ENCODE results near the gene ANKRD27. TPM values are rescaled to one million over a fixed set of nuclear protein-coding genes. Genes with fewer than 3 reads are reported as not detected.

Gene ANKRD27
- 10 to 100 TPM; 26.9 to 33.8 (median 30.4) TPM for total RNA-seq

DNA sequence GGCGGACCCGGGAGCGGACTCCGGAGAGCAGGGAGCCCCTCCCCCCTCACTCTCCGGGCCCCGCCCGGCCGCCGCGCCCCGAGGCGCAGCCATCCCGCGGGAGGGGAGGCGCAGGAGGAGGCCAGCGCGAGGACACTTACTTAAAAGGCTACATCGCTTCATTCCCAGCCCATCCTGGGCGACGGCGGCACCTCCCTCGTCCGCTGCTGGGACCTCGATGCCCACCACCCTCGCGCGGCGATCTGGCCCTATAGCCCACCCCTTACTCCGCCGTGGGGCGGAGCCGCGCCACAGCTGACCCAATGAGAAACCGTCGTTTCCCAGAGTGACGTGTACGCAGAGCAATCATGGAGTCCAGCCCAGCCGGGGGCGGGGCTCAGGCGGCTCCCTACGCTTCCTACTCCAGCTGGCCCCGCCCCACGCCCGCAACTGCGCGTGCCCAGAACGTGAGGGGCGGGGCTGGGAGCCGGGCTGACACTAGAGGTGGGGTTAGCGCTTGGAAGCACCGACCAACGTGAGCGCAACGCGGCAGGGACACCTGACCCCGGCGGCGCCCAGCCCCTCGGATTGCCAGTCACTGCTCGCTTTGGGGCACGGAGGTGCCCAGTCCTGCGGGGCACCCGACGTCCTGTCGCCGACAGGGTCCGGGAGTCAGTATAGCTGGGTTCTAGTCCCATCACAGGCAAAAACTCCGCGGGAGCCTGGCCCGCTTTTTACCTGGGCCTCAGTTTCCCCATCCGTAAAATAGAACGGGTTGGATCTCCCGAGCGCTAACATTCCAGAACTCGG, at the start of gene ANKRD27:
ANKRD27 (minus strand) TSS at position 250 of the 789 bp plus-strand sequence. CDS start 16,165 bp downstream, outside the sequence.
- DNase-seq (ENCODE audit: low spot score in 2 of 2): peak; percentile 97 to 98
- peaks cover 3 to 12% of the 10 kb centered on the region in 2 donors for H3K27me3 ChIP-seq
- no peaks in the 10 kb centered on the region for H3K36me3 ChIP-seq
- H3K9me3 ChIP-seq: no peaks in the 10 kb centered on the region
- peak within 1 kb of the TSS; percentile 75 to 84 for H3K27ac ChIP-seq
- intact Hi-C loops (cut with DNase I; ENCODE audit: low total_unique reads): no loop called here
- TF ChIP-seq, protein P1, sequence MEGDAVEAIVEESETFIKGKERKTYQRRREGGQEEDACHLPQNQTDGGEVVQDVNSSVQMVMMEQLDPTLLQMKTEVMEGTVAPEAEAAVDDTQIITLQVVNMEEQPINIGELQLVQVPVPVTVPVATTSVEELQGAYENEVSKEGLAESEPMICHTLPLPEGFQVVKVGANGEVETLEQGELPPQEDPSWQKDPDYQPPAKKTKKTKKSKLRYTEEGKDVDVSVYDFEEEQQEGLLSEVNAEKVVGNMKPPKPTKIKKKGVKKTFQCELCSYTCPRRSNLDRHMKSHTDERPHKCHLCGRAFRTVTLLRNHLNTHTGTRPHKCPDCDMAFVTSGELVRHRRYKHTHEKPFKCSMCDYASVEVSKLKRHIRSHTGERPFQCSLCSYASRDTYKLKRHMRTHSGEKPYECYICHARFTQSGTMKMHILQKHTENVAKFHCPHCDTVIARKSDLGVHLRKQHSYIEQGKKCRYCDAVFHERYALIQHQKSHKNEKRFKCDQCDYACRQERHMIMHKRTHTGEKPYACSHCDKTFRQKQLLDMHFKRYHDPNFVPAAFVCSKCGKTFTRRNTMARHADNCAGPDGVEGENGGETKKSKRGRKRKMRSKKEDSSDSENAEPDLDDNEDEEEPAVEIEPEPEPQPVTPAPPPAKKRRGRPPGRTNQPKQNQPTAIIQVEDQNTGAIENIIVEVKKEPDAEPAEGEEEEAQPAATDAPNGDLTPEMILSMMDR (IDR thresholded peaks at IDR 0.05): no peak
- TF ChIP-seq POLR2A (IDR thresholded peaks at IDR 0.05) (no peak), POLR2AphosphoS5 (IDR thresholded peaks at IDR 0.05) (peak in 2 of 3 donors; percentile 5 to 23)
- peak within 1 kb of the TSS; percentile 92 to 95 (median 93) for H3K4me3 ChIP-seq
- H3K4me1 ChIP-seq: peaks cover 3 to 6% of the 10 kb centered on the region in 2 donors

DNA sequence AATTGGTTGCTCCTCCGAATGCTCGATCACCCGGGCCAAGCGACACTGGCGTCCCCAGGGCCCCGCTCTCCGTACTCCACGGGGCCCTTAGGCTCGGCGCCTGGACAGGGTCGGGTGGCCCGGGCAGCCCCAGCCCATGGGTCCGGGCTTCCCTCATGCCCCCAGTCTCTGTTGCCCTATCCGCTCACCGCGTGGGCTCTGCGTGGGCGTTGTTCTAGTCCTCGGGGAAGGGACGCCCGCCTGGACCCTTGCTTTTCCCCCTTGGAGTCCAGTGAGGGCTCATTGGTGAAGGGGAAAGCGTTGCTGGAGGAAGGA, 45.9 kb upstream of the ANKRD27 start:
- no peaks in the 10 kb centered on the region for H3K27me3 ChIP-seq
- H3K9me3 ChIP-seq: peaks cover 0 to 5% of the 10 kb centered on the region in 2 donors
- DNase-seq (ENCODE audit: low spot score in 2 of 2): no peak
- intact Hi-C loops (cut with DNase I; ENCODE audit: low total_unique reads): no loop called here
- TF ChIP-seq POLR2AphosphoS5 (IDR thresholded peaks at IDR 0.05) (no peak), POLR2A (IDR thresholded peaks at IDR 0.05) (no peak)
- TF ChIP-seq, protein P1 (IDR thresholded peaks at IDR 0.05): no peak
- H3K4me1 ChIP-seq: no peaks in the 10 kb centered on the region
- H3K36me3 ChIP-seq: no peaks in the 10 kb centered on the region
- no peak overlapping the region for H3K4me3 ChIP-seq
- no peak overlapping the region for H3K27ac ChIP-seq

GRCh38 chr19:32720216-32720935, 45.4 kb upstream of the ANKRD27 start:
- no peak overlapping the region for H3K27ac ChIP-seq
- H3K9me3 ChIP-seq: peaks cover 0 to 5% of the 10 kb centered on the region in 2 donors
- H3K4me1 ChIP-seq: no peaks in the 10 kb centered on the region
- no peak for DNase-seq (ENCODE audit: low spot score in 2 of 2)
- no peaks in the 10 kb centered on the region for H3K27me3 ChIP-seq
- no peak overlapping the region for H3K4me3 ChIP-seq
- no peaks in the 10 kb centered on the region for H3K36me3 ChIP-seq
- TF ChIP-seq, protein P1 (IDR thresholded peaks at IDR 0.05): no peak
- TF ChIP-seq POLR2AphosphoS5 (IDR thresholded peaks at IDR 0.05) (no peak), POLR2A (IDR thresholded peaks at IDR 0.05) (no peak)
- intact Hi-C loops (cut with DNase I; ENCODE audit: low total_unique reads): no loop called here

DNA sequence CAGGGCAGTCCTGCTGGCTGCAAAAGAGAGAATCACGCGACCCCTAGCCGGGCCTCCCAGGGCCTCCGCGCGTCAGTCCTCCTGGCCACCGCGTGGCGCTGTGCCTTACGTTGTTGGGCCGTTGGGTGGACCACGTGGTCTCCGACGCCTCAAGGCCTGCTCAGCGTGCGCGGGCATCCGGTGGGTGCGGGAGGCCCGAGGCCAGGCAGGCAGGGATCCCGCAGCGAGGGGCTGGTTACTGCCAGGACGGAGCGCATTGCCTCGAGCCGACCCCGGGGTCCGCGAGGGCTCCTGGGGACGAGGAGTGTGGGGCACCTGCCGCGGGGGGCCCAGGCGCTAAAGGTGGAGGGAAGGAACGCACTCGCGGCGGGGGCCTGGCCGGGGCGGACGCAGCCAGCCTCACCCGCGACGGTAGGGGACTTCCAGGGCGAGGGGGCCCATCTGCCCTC, 44.7 kb upstream of the ANKRD27 start, which contains the start of gene TDRD12:
TDRD12 (plus strand) TSS at position 157 of the 449 bp plus-strand sequence. CDS start 306 bp downstream, outside the sequence.
- TF ChIP-seq, protein P1 (IDR thresholded peaks at IDR 0.05): no peak
- no peak for TF ChIP-seq POLR2A (IDR thresholded peaks at IDR 0.05)
- no peak for TF ChIP-seq POLR2AphosphoS5 (IDR thresholded peaks at IDR 0.05)
- DNase-seq (ENCODE audit: low spot score in 2 of 2): no peak
- Histone ChIP-seq H3K27ac (no peak within 1 kb of the TSS), H3K4me3 (peak within 1 kb of the TSS in 1 of 3 donors; percentile 16), H3K36me3 (no peaks in the 10 kb centered on the region), H3K9me3 (peaks cover 0 to 5% of the 10 kb centered on the region in 2 donors), H3K27me3 (no peaks in the 10 kb centered on the region), H3K4me1 (no peaks in the 10 kb centered on the region)
- intact Hi-C loops (cut with DNase I; ENCODE audit: low total_unique reads): no loop called here

GRCh38 chr19:32718286-32718685, 43.3 kb upstream of the ANKRD27 start:
- intact Hi-C loops (cut with DNase I; ENCODE audit: low total_unique reads): no loop called here
- no peaks in the 10 kb centered on the region for H3K36me3 ChIP-seq
- no peaks in the 10 kb centered on the region for H3K4me1 ChIP-seq
- TF ChIP-seq, protein P1 (IDR thresholded peaks at IDR 0.05): no peak
- TF ChIP-seq POLR2A (IDR thresholded peaks at IDR 0.05): no peak
- no peak for TF ChIP-seq POLR2AphosphoS5 (IDR thresholded peaks at IDR 0.05)
- H3K4me3 ChIP-seq: no peak overlapping the region
- H3K9me3 ChIP-seq: peaks cover 0 to 5% of the 10 kb centered on the region in 2 donors
- no peak for DNase-seq (ENCODE audit: low spot score in 2 of 2)
- H3K27ac ChIP-seq: no peak overlapping the region
- no peaks in the 10 kb centered on the region for H3K27me3 ChIP-seq
